ENCODE measurements around the gene BDKRB2.

DNA sequence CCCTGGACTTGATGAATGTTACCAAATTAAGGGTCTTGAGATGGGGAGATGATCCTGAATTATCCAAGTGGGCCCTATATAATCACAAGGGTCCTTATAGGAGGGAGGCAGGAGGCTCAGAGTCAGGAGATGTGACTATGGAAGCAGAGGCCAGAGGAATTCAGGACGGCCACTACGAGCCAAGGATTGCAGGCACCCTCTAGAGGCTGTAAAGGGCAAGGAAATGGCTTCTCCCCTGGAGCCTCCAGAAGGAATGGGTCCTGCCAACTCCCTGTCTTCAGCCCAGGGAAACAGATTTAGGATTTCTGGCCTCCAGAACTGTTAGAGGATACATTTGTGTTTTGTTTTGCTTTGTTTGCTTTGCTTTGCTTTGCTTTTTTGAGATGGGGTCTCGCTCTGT, 60.2 kb downstream of the BDKRB2 start:
- TF ChIP-seq, protein P1, sequence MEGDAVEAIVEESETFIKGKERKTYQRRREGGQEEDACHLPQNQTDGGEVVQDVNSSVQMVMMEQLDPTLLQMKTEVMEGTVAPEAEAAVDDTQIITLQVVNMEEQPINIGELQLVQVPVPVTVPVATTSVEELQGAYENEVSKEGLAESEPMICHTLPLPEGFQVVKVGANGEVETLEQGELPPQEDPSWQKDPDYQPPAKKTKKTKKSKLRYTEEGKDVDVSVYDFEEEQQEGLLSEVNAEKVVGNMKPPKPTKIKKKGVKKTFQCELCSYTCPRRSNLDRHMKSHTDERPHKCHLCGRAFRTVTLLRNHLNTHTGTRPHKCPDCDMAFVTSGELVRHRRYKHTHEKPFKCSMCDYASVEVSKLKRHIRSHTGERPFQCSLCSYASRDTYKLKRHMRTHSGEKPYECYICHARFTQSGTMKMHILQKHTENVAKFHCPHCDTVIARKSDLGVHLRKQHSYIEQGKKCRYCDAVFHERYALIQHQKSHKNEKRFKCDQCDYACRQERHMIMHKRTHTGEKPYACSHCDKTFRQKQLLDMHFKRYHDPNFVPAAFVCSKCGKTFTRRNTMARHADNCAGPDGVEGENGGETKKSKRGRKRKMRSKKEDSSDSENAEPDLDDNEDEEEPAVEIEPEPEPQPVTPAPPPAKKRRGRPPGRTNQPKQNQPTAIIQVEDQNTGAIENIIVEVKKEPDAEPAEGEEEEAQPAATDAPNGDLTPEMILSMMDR (conservative IDR thresholded peaks at IDR 0.05) = peak; percentile 24
- TF ChIP-seq ZFX (IDR thresholded peaks at IDR 0.05) = no peak

Measured in C4-2B (cell line).